GM12878 (cell line): ENCODE data around the gene FRMD8. TPM values are rescaled to one million over a fixed set of nuclear protein-coding genes. Genes with fewer than 3 reads are reported as not detected.

ENCODE experiments used
- ATF7 ChIP-seq: fragments of 450-650 bp; IDR thresholded peaks from 2 replicates; pipeline ENCODE4 v1.6.1; 2016; ENCODE audit warnings: low read depth, mild to moderate bottlenecking
- CBFB ChIP-seq: IDR thresholded peaks from 2 replicates; pipeline ENCODE4 v1.6.1; 2016; ENCODE audit warnings: antibody characterized with exemption, low read depth
- CBX5 ChIP-seq: sonication (generic); IDR thresholded peaks from 2 replicates; pipeline ENCODE4 v1.6.1; 2016; ENCODE audit warnings: low read depth, moderate library complexity, mild to moderate bottlenecking, inconsistent platforms
- CHD2 ChIP-seq: IDR thresholded peaks from 2 replicates; pipeline ENCODE4 v1.6.1; 2011; ENCODE audit warnings: low read depth, low read length, improper control_type of control experiment, borderline replicate concordance
- E4F1 ChIP-seq: fragments of 450-650 bp; IDR thresholded peaks from 2 replicates; pipeline ENCODE4 v1.6.1; 2018; ENCODE audit warnings: borderline replicate concordance, mild to moderate bottlenecking; ENCODE audit not compliant: partially characterized antibody
- MEF2A ChIP-seq: IDR thresholded peaks from 2 replicates; pipeline ENCODE4 v1.6.1; 2011; ENCODE audit warnings: low read depth, mild to moderate bottlenecking, low read length, moderate library complexity; ENCODE audit not compliant: insufficient read depth
- MLLT1 ChIP-seq: fragments of 450-650 bp; IDR thresholded peaks from 2 replicates; pipeline ENCODE4 v1.6.1; 2016; ENCODE audit warnings: mild to moderate bottlenecking
- MXI1 ChIP-seq: fragments of 150-350 bp; IDR thresholded peaks from 2 replicates; pipeline ENCODE4 v1.6.1; 2011; ENCODE audit warnings: low read depth, mild to moderate bottlenecking, inconsistent platforms, low read length, improper control_type of control experiment
- MYB ChIP-seq: fragments of 150-350 bp; IDR thresholded peaks from 2 replicates; pipeline ENCODE4 v1.6.1; 2014; ENCODE audit warnings: mild to moderate bottlenecking, low read depth, low read length, borderline replicate concordance
- NBN ChIP-seq: fragments of 450-650 bp; IDR thresholded peaks from 2 replicates; pipeline ENCODE4 v1.6.1; 2016
- NFYA ChIP-seq: IDR thresholded peaks from 2 replicates; pipeline ENCODE4 v1.6.1; 2011; ENCODE audit warnings: low read depth, mild to moderate bottlenecking, low read length, improper control_type of control experiment, borderline replicate concordance
- NRF1 ChIP-seq: conservative IDR thresholded peaks from 2 replicates; pipeline ENCODE4 v1.6.1; 2011; ENCODE audit warnings: mild to moderate bottlenecking, low read depth, low read length, improper control_type of control experiment
- RAD21 ChIP-seq: IDR thresholded peaks from 2 replicates; pipeline ENCODE4 v1.6.1; 2011; ENCODE audit warnings: mild to moderate bottlenecking, low read depth, low read length, moderate library complexity; ENCODE audit not compliant: insufficient read depth
- RBBP5 ChIP-seq: fragments of 200-600 bp; sonication (generic); conservative IDR thresholded peaks from 2 replicates; pipeline ENCODE4 v1.6.1; 2016
- RCOR1 ChIP-seq: conservative IDR thresholded peaks from 2 replicates; pipeline ENCODE4 v1.6.1; 2012; ENCODE audit warnings: low read depth, low read length, improper control_type of control experiment
- SREBF2 ChIP-seq: IDR thresholded peaks from 2 replicates; pipeline ENCODE4 v1.6.1; 2012; ENCODE audit warnings: mild to moderate bottlenecking, low read length
- SRF ChIP-seq, 2 experiments: IDR thresholded peaks; 2 replicates each; pipeline ENCODE4 v1.6.1; 2011; ENCODE audit warnings: low read depth in 2 of 2, low read length in 2 of 2, mild to moderate bottlenecking in 1 of 2, moderate library complexity in 1 of 2
- STAT1 ChIP-seq: fragments of 450-650 bp; conservative IDR thresholded peaks from 2 replicates; pipeline ENCODE4 v1.6.1; 2014; ENCODE audit warnings: antibody characterized with exemption, mild to moderate bottlenecking
- TAF1 ChIP-seq: IDR thresholded peaks from 2 replicates; pipeline ENCODE4 v1.6.1; 2011; ENCODE audit warnings: mild to moderate bottlenecking, low read depth, low read length, borderline replicate concordance
- polyA plus RNA-seq, 11 experiments: library from polyadenylated mRNA; depleted of rRNA in 4 of 11; unstranded in 6 of 11; stranded (reverse) in 5 of 11; fragments of >200 nt; fragmentation: Nextera tagmentation in 4 of 11; fragmentation: Illumina TruSeq in 1 of 11; extraction: Ambion mirVana in 4 of 11; extraction: Trizol in 1 of 11; gene quantifications; 1 replicate in 1 of 11; 2 replicates in 10 of 11; pipeline versions ENCODE4 v1.2.1 to v1.2.3, GENCODE V29; 2011 to 2016; ENCODE audit warnings: inconsistent platforms in 2 of 11, missing spikeins in 2 of 11, low read depth in 1 of 11
- total RNA-seq, 4 experiments: library from RNA; depleted of rRNA in 3 of 4; stranded (reverse); fragments of >200 nt in 3 of 4; fragmentation: Illumina TruSeq in 1 of 4; extraction: Trizol in 1 of 4; gene quantifications; 2 replicates each; pipeline versions ENCODE4 v1.2.1 to v1.2.3, GENCODE V29; 2013 to 2021
- TF ChIP-seq, protein P1 (sequence below): fragments of 450-650 bp; IDR thresholded peaks from 2 replicates; pipeline ENCODE4 v1.6.1; 2017; ENCODE audit warnings: mild to moderate bottlenecking, moderate library complexity
- TF ChIP-seq, protein P2 (sequence below): fragments of 450-650 bp; IDR thresholded peaks from 2 replicates; pipeline ENCODE4 v1.6.1; 2017; ENCODE audit warnings: low read depth, mild to moderate bottlenecking, moderate library complexity

Gene FRMD8
- total and polyA plus RNA-seq, 10 of the 15 experiments (the other 5 are each of a cell fraction or from before 2014, with no cell fraction given), result 8.3 to 69.4 (median 28.0) TPM

- TF ChIP-seq MYB (no peak), MEF2A (no peak), MLLT1 (peak; percentile 82), TAF1 (peak; percentile 49; the same call in 1 of the 2 replicates), NRF1 (no peak), SREBF2 (no peak), RAD21 (peak; percentile 74), RBBP5 (no peak), RCOR1 (no peak), CBFB (no peak), SRF (IDR thresholded peaks at IDR 0.05; ENCODE audit: low read depth in 2 of 2, low read length in 2 of 2) (no peak), CBX5 (no peak), MXI1 (no peak; the same call in 1 of the 2 replicates), STAT1 (0 out of 2 replicates have a peak, but pooled peaks have one; percentile 39), E4F1 (peak; percentile 33), NBN (peak; percentile 80; the same call in 1 of the 2 replicates), NFYA (no peak), CHD2 (no peak; the same call in 1 of the 2 replicates), ATF7 (peak; percentile 80)
- TF ChIP-seq, protein P1, sequence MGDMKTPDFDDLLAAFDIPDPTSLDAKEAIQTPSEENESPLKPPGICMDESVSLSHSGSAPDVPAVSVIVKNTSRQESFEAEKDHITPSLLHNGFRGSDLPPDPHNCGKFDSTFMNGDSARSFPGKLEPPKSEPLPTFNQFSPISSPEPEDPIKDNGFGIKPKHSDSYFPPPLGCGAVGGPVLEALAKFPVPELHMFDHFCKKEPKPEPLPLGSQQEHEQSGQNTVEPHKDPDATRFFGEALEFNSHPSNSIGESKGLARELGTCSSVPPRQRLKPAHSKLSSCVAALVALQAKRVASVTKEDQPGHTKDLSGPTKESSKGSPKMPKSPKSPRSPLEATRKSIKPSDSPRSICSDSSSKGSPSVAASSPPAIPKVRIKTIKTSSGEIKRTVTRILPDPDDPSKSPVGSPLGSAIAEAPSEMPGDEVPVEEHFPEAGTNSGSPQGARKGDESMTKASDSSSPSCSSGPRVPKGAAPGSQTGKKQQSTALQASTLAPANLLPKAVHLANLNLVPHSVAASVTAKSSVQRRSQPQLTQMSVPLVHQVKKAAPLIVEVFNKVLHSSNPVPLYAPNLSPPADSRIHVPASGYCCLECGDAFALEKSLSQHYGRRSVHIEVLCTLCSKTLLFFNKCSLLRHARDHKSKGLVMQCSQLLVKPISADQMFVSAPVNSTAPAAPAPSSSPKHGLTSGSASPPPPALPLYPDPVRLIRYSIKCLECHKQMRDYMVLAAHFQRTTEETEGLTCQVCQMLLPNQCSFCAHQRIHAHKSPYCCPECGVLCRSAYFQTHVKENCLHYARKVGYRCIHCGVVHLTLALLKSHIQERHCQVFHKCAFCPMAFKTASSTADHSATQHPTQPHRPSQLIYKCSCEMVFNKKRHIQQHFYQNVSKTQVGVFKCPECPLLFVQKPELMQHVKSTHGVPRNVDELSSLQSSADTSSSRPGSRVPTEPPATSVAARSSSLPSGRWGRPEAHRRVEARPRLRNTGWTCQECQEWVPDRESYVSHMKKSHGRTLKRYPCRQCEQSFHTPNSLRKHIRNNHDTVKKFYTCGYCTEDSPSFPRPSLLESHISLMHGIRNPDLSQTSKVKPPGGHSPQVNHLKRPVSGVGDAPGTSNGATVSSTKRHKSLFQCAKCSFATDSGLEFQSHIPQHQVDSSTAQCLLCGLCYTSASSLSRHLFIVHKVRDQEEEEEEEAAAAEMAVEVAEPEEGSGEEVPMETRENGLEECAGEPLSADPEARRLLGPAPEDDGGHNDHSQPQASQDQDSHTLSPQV, result no peak
- TF ChIP-seq, protein P2, sequence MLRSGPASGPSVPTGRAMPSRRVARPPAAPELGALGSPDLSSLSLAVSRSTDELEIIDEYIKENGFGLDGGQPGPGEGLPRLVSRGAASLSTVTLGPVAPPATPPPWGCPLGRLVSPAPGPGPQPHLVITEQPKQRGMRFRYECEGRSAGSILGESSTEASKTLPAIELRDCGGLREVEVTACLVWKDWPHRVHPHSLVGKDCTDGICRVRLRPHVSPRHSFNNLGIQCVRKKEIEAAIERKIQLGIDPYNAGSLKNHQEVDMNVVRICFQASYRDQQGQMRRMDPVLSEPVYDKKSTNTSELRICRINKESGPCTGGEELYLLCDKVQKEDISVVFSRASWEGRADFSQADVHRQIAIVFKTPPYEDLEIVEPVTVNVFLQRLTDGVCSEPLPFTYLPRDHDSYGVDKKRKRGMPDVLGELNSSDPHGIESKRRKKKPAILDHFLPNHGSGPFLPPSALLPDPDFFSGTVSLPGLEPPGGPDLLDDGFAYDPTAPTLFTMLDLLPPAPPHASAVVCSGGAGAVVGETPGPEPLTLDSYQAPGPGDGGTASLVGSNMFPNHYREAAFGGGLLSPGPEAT, result no peak; the same call in 1 of the 2 replicates
These were observed 4.2 kb upstream of the FRMD8 start, which contains the start of gene SLC25A45 (continued) for GRCh38 chr11:65382033-65382803.
